ENCODE data around the gene IGF1. TPM values are rescaled to one million over a fixed set of nuclear protein-coding genes. Genes with fewer than 3 reads are reported as not detected.
"Not testable (repeated sequence)": the region's sequence is repeated elsewhere in the genome, so short reads cannot be mapped to it uniquely, and the experiment has no call there.

IGF1 gene
- total and polyA plus RNA-seq, 3 donors from 2014 or later: 16.2 to 50.9 (median 16.9) TPM

- H3K4me3 ChIP-seq: no peak overlapping the region
- TF ChIP-seq POLR2A (IDR thresholded peaks at IDR 0.05) (no peak), CTCF (IDR thresholded peaks at IDR 0.05) (no peak)
- WGBS, 2 donors: 82 to 92% methylated on average over 2 of the region's 2 CpGs
Measured at GRCh38 chr12:102369876-102370275, 110.5 kb downstream of the IGF1 start.

GRCh38 chr12:102365365-102365764 is 115.0 kb downstream of the IGF1 start:
- Histone ChIP-seq H3K4me1 (no peaks in the 10 kb centered on the region), H3K27ac (no peak overlapping the region), H3K9me3 (no peaks in the 10 kb centered on the region), H3K27me3 (no peaks in the 10 kb centered on the region), H3K36me3 (ENCODE audit: low read depth, missing control alignments) (no peaks in the 10 kb centered on the region), H3K4me3 (no peak overlapping the region)
- TF ChIP-seq POLR2A (IDR thresholded peaks at IDR 0.05): no peak
- TF ChIP-seq CTCF (IDR thresholded peaks at IDR 0.05): no peak
- intact Hi-C loops (cut with DNase I; ENCODE audit: low total_unique reads): no loop called here
- no peak for DNase-seq

More at GRCh38 chr12:102369876-102370275, 110.5 kb downstream of the IGF1 start:
- H3K4me1 ChIP-seq: no peaks in the 10 kb centered on the region
- H3K36me3 ChIP-seq (ENCODE audit: low read depth, missing control alignments): no peaks in the 10 kb centered on the region
- no peaks in the 10 kb centered on the region for H3K27me3 ChIP-seq
- DNase-seq: no peak
- H3K27ac ChIP-seq: no peak overlapping the region
- H3K9me3 ChIP-seq: no peaks in the 10 kb centered on the region
- intact Hi-C loops (cut with DNase I; ENCODE audit: low total_unique reads): no loop called here

GRCh38 chr12:102364709-102365108 is 115.7 kb downstream of the IGF1 start:
- Histone ChIP-seq H3K27ac (no peak overlapping the region), H3K9me3 (no peaks in the 10 kb centered on the region), H3K27me3 (no peaks in the 10 kb centered on the region), H3K4me3 (no peak overlapping the region), H3K36me3 (ENCODE audit: low read depth, missing control alignments) (no peaks in the 10 kb centered on the region), H3K4me1 (no peaks in the 10 kb centered on the region)
- intact Hi-C loops (cut with DNase I; ENCODE audit: low total_unique reads): no loop called here
- TF ChIP-seq CTCF (IDR thresholded peaks at IDR 0.05): no peak
- TF ChIP-seq POLR2A (IDR thresholded peaks at IDR 0.05): no peak
- 92 to 100% methylated on average over 1 of the region's 1 CpG for WGBS, 2 donors
- DNase-seq: no peak

- H3K4me1 ChIP-seq: no peaks in the 10 kb centered on the region
- no peaks in the 10 kb centered on the region for H3K27me3 ChIP-seq
- no peak for DNase-seq
- intact Hi-C loops (cut with DNase I; ENCODE audit: low total_unique reads): no loop called here
- H3K27ac ChIP-seq: no peak overlapping the region
- 86% methylated on average over 2 of the region's 2 CpGs for WGBS, 2 donors
- no peaks in the 10 kb centered on the region for H3K9me3 ChIP-seq
- H3K4me3 ChIP-seq: no peak overlapping the region
- no peak for TF ChIP-seq CTCF (IDR thresholded peaks at IDR 0.05)
- no peak for TF ChIP-seq POLR2A (IDR thresholded peaks at IDR 0.05)
- H3K36me3 ChIP-seq (ENCODE audit: low read depth, missing control alignments): no peaks in the 10 kb centered on the region
Measured at GRCh38 chr12:102356690-102357089, 123.7 kb downstream of the IGF1 start.

- H3K27ac ChIP-seq; H3K36me3 ChIP-seq (ENCODE audit: low read depth, missing control alignments); H3K4me1 ChIP-seq; H3K27me3 ChIP-seq; intact Hi-C loops (cut with DNase I; ENCODE audit: low total_unique reads); H3K4me3 ChIP-seq; H3K9me3 ChIP-seq; DNase-seq: not testable (repeated sequence)
- WGBS, 2 donors: 84 to 100% methylated on average over 1 of the region's 1 CpG
Measured at GRCh38 chr12:102354281-102354680, 126.1 kb downstream of the IGF1 start.

Data from testis (tissue), 3 donors.